ENCODE data around the gene CYSLTR2.
A peak's percentile ranks its signal among the peaks of the same experiment; 100 is the strongest.

Gene CYSLTR2

DNA sequence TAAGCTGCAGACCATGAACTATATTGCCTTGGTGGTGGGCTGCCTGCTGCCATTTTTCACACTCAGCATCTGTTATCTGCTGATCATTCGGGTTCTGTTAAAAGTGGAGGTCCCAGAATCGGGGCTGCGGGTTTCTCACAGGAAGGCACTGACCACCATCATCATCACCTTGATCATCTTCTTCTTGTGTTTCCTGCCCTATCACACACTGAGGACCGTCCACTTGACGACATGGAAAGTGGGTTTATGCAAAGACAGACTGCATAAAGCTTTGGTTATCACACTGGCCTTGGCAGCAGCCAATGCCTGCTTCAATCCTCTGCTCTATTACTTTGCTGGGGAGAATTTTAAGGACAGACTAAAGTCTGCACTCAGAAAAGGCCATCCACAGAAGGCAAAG lies 53.7 kb downstream of the CYSLTR2 start:
- no peak for DNase-seq

- no peak for DNase-seq
These were observed 55.0 kb downstream of the CYSLTR2 start for GRCh38 chr13:48708764-48709163.

- no peak for DNase-seq
These were observed 55.5 kb downstream of the CYSLTR2 start for GRCh38 chr13:48709213-48709612.

- DNase-seq, result no peak
These were observed 56.4 kb downstream of the CYSLTR2 start for GRCh38 chr13:48710160-48710559.

DNA sequence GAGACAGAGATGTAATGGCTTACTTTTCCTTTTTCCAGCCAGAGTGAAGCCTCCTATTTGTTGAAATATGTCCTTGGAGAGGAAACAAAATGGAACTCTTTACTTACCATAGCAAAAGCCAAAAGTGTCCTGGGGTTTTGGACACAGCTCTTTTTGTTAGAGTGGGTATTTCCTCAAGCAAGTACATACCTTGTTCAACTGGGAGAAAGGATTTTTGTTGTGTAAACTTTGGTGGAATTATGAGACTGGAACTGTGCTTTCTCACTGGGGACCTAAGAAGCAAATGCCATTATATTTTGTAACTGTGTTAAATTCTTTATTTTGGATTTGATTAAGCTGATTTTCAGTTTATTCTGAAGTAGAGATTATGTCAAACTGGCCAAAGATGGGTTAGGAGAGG lies 58.4 kb downstream of the CYSLTR2 start:
- no peak for DNase-seq

DNA sequence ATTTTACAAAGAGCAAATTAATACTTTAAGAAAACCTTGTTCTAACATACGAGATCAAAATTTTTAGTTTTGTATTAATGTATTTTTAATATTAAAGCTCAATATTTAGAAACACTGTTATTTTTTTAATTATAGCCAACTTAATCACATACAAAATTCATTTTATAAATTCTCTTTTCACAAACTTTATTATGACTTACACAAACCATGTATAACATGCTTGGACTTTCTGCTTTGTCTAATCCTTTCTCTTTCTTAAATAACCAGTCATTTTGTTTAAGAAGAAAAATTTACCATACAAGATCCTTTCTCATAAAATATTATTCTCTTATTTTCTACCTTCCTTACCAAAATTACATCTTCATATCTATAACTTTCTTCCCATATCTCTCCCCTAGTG lies 62.2 kb downstream of the CYSLTR2 start:
- peak; percentile 0 for DNase-seq

- DNase-seq, result no peak
These were observed 66.9 kb downstream of the CYSLTR2 start for GRCh38 chr13:48720621-48721020.

DNA sequence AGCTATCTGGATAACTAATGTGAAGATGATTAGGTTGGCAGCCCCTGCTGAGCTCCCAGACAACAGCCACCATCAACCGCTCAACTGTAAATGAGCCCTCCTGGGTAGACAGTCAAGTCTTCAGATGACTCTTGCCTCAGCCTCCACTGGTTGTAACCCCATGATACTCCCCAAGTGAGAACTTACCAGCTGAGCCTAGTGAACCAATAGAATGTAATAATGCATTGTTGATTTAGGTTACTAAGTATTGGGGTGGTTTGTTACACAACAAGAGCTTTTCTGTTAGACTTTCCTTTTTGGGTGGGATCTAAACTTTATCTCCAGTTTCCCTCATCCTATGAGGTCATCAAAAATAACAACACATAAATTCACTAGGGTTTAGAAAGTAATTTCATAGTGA lies 69.4 kb downstream of the CYSLTR2 start:
- no peak for DNase-seq

DNA sequence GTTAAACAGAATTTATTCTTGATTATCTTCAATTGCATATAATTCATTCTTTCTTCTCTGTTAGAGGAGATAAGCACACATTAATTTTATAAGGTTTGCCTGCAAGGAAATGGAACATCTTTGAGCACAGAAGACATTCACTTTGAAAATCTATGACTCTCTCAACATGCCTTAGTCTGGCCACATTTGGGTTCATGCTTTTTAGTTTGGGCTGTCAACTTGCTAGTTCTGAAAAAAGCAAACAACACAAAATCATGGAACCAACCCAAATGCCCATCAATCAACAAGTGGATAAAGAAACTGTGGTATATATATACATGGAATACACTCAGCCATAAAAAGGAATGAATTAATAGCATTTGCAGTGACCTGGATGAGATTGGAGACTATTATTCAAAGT lies 71.5 kb downstream of the CYSLTR2 start:
- no peak for DNase-seq

GRCh38 chr13:48726711-48727110 lies 73.0 kb downstream of the CYSLTR2 start:
- no peak for DNase-seq

- DNase-seq, result no peak
These were observed 73.7 kb downstream of the CYSLTR2 start for GRCh38 chr13:48727241-48728011.

GRCh38 chr13:48728226-48728625 lies 74.5 kb downstream of the CYSLTR2 start:
- DNase-seq, result no peak

DNA sequence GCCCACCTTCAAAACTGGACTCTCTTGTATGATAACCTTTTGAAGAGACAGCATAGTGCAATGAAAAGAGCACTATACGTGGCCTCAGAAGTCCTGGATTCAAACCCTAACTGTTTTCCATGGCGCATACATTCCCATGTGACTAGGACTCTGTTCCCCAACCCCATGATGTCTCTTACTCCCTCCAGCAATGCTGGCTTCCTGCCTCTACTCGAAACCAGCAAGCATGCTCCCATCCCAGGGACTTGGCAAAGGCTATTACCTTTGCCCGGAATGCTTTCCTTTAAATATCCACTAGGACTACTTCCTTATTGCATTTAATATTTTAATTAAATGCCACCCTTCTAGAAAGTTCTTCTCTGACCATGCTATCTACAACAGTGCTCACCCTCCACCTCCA lies 75.1 kb downstream of the CYSLTR2 start:
- DNase-seq, result no peak

GRCh38 chr13:48729856-48730255 lies 76.1 kb downstream of the CYSLTR2 start:
- DNase-seq, result no peak

GRCh38 chr13:48731001-48731658 lies 77.4 kb downstream of the CYSLTR2 start:
- no peak for DNase-seq

- DNase-seq, result no peak
These were observed 78.3 kb downstream of the CYSLTR2 start for GRCh38 chr13:48731957-48732569.

DNA sequence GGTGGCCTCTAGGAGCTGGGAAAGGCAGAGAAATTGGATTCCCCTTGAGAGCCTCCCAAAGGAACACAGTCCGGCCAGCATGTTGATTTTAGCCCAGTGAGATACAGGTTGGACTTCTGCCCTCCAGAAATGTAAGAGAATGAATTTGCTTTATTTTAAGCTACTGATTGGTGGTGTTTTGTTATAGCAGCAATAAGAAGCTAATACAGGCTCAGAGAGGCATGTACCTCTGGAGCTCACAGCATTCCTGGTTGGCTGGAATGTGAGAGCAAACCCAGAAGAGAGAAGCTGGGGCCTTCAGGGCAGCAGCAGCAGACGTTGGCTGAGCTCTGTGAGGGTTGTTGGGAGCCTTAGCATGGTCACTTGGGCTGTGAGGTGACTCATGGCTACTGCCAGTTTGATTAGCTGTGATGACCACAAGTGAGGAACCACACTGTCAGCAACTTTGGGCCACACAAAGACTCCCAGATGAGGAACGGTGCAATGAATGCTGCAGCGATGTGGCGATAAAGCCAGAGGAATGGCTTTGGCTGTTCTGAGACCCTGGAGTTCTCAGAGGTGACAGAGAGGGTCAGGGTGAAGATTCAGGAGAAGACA lies 80.1 kb downstream of the CYSLTR2 start:
- no peak for DNase-seq

- no peak for DNase-seq
These were observed 81.8 kb downstream of the CYSLTR2 start for GRCh38 chr13:48735571-48735970.

GRCh38 chr13:48737689-48738088 lies 84.0 kb downstream of the CYSLTR2 start:
- DNase-seq, result no peak

DNA sequence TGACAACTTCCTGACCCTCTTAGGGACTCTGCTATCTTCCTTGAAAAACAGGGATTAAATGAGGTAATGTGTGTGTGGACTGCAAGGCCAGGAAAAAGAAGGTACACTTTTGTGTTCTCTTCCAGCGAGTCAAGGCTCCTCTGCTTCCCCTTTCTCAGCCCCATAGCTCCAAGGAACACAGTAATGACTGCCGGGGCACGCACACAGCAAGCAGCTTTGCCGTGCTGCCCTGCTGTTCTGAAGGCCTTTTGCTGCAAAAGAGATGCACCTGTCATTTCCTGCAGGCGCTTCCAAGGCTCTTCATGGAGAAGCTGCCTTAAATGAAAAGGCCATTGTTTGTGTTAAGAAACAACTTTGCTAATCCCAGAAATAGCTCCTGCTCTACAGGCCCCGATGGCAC lies 84.6 kb downstream of the CYSLTR2 start:
- DNase-seq, result no peak

DNA sequence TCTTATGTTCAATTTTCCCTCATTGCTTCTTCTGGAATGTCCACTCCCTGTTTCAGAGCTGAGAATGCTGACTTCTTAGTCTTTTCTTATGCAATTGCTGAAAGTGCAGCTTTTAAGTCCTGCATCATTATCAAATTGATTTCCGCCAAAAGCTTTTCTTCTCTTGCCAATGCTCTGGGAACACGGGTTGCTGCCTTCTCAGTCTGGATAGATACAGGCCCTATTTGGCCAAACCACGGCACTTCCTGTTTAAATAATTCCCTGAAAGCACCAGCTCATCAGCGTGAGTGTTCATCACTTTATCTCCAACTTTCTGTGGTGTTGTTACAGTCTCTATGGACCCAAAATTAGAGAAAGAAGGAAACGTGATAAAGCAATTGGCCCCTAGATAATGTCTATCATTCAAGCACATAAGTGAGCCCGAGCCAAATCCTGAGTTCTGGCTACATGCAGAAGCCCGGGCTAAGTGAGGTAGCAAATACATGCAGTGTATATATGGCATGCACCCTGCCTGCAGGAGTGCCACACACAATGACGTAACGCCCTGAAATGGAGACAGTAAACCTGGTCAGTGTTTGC lies 85.7 kb downstream of the CYSLTR2 start:
- DNase-seq, result no peak

GRCh38 chr13:48741377-48741776 lies 87.6 kb downstream of the CYSLTR2 start:
- DNase-seq, result no peak

DNA sequence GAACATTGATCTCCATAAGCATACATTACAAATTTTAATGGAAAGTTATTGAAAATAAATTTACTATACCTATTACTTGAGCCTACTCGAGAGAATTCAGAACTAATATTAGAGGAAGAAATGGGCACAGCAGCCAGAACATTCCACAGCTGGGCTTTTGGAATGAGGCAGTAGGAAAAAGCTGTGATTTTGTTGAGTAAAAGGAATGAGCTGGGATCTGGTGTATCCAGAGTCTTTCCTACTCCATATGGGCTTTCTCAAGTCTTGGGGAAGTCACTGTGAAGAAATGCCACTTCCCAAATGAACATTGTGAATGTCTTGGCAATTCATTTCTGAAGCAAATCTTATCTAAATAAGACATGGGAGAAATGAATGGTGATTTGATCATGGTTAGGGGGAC lies 93.1 kb downstream of the CYSLTR2 start:
- no peak for DNase-seq

- DNase-seq, result no peak
These were observed 95.0 kb downstream of the CYSLTR2 start for GRCh38 chr13:48748681-48749080.

Data from NCI-H1105 treated with DMSO at 0.1 percent for 48 hours (cell line).